SU-DHL-6 (cell line): Measurements from ENCODE around the gene ALX4.

Source experiments
- EZH2phosphoT487 ChIP-seq: fragments of 200-600 bp; sonication (generic), shearing (Covaris generic); conservative IDR thresholded peaks from 2 replicates; pipeline ENCODE4 v1.6.1; 2018; ENCODE audit warnings: mild to moderate bottlenecking, antibody characterized with exemption, low read length, moderate library complexity, mixed read lengths
- TF ChIP-seq, protein P1 (sequence below): fragments of 200-600 bp; sonication (generic); IDR thresholded peaks from one replicate; pipeline ENCODE4 v1.5.1; 2017; ENCODE audit warnings: antibody characterized with exemption, mild to moderate bottlenecking, low read length, moderate library complexity; ENCODE audit not compliant: insufficient read depth, poor library complexity, severe bottlenecking

GRCh38 chr11:44223238-44223637 is 86.7 kb downstream of the ALX4 start:
- TF ChIP-seq, protein P1, sequence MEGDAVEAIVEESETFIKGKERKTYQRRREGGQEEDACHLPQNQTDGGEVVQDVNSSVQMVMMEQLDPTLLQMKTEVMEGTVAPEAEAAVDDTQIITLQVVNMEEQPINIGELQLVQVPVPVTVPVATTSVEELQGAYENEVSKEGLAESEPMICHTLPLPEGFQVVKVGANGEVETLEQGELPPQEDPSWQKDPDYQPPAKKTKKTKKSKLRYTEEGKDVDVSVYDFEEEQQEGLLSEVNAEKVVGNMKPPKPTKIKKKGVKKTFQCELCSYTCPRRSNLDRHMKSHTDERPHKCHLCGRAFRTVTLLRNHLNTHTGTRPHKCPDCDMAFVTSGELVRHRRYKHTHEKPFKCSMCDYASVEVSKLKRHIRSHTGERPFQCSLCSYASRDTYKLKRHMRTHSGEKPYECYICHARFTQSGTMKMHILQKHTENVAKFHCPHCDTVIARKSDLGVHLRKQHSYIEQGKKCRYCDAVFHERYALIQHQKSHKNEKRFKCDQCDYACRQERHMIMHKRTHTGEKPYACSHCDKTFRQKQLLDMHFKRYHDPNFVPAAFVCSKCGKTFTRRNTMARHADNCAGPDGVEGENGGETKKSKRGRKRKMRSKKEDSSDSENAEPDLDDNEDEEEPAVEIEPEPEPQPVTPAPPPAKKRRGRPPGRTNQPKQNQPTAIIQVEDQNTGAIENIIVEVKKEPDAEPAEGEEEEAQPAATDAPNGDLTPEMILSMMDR: no peak
- no peak for TF ChIP-seq EZH2phosphoT487
